Activated naive CD4-positive, alpha-beta T cell treated with Interleukin-2 at 50 U/mL for 16 hours (primary cell): ENCODE data around the gene ZNF502.

Experiments
- DNase-seq: peaks from one replicate; pipeline ENCODE4 v3.0.0-alpha.2; 2020

Gene ZNF502

GRCh38 chr3:44771424-44772098 lies 59.1 kb downstream of the ZNF502 start:
- DNase-seq: no peak

- no peak for DNase-seq
Measured at GRCh38 chr3:44772099-44772442, 59.6 kb downstream of the ZNF502 start.
